GM21528 (cell line): Measurements from ENCODE around the gene SPTLC2.
"Not testable (repeated sequence)": the region's sequence is repeated elsewhere in the genome, so short reads cannot be mapped to it uniquely, and the experiment has no call there.

ENCODE experiments used
- ATAC-seq: cut with Tn5 transposase; IDR thresholded peaks from one replicate; pipeline ENCODE4 v1.9.1; 2021; ENCODE audit warnings: mild to moderate bottlenecking, moderate library complexity; ENCODE audit not compliant: unreplicated experiment, low FRiP score

SPTLC2 gene

GRCh38 chr14:77590845-77591485, 25.5 kb downstream of the SPTLC2 start:
- ATAC-seq = no peak

GRCh38 chr14:77589099-77589498, 27.3 kb downstream of the SPTLC2 start:
- ATAC-seq = no peak

- not testable (repeated sequence) for ATAC-seq
Observed at GRCh38 chr14:77588411-77589025, 27.9 kb downstream of the SPTLC2 start.

GRCh38 chr14:77585385-77585784, 31.1 kb downstream of the SPTLC2 start:
- ATAC-seq = no peak

GRCh38 chr14:77584809-77585208, 31.6 kb downstream of the SPTLC2 start:
- no peak for ATAC-seq

GRCh38 chr14:77583657-77584056, 32.8 kb downstream of the SPTLC2 start:
- no peak for ATAC-seq

- no peak for ATAC-seq
Observed at GRCh38 chr14:77582511-77582910, 33.9 kb downstream of the SPTLC2 start.

GRCh38 chr14:77580964-77581505, 35.4 kb downstream of the SPTLC2 start:
- ATAC-seq = peak; percentile 93

GRCh38 chr14:77580477-77580876, 36.0 kb downstream of the SPTLC2 start:
- ATAC-seq = no peak

GRCh38 chr14:77579780-77580179, 36.7 kb downstream of the SPTLC2 start:
- ATAC-seq = no peak

- ATAC-seq = no peak
Observed at GRCh38 chr14:77579065-77579464, 37.4 kb downstream of the SPTLC2 start.

GRCh38 chr14:77574446-77575115, 41.9 kb downstream of the SPTLC2 start:
- no peak for ATAC-seq

GRCh38 chr14:77573964-77574363, 42.5 kb downstream of the SPTLC2 start:
- no peak for ATAC-seq

GRCh38 chr14:77570706-77571268, 45.6 kb downstream of the SPTLC2 start:
- no peak for ATAC-seq

GRCh38 chr14:77565994-77566305, 50.5 kb downstream of the SPTLC2 start:
- no peak for ATAC-seq

GRCh38 chr14:77565289-77565993, 51.0 kb downstream of the SPTLC2 start:
- ATAC-seq = no peak

GRCh38 chr14:77562681-77563080, 53.8 kb downstream of the SPTLC2 start:
- ATAC-seq = no peak

- ATAC-seq = no peak
Observed at GRCh38 chr14:77561881-77562280, 54.6 kb downstream of the SPTLC2 start.

- no peak for ATAC-seq
Observed at GRCh38 chr14:77559381-77559780, 57.1 kb downstream of the SPTLC2 start.

GRCh38 chr14:77557391-77557790, 59.0 kb downstream of the SPTLC2 start:
- ATAC-seq = no peak

GRCh38 chr14:77556946-77557345, 59.5 kb downstream of the SPTLC2 start:
- no peak for ATAC-seq
